NB4 (cell line): ENCODE results near the gene PRKD3.
A peak's percentile ranks its signal among the peaks of the same experiment; 100 is the strongest.

Source experiments
- DNase-seq: peaks from one replicate; pipeline ENCODE4 v3.0.0; 2010; ENCODE audit warnings: low read depth
- H3K4me3 ChIP-seq: one replicate; pipeline ENCODE4 v1.5.1; 2011; ENCODE audit warnings: mild to moderate bottlenecking, low read depth, low read length, moderate library complexity
- MYC ChIP-seq: IDR thresholded peaks from 2 replicates; pipeline ENCODE4 v1.6.1; 2011; ENCODE audit warnings: low read depth, low read length
- POLR2A ChIP-seq: IDR thresholded peaks from 2 replicates; pipeline ENCODE4 v1.6.1; 2011; ENCODE audit warnings: mild to moderate bottlenecking; ENCODE audit not compliant: insufficient read length; ENCODE audit errors: extremely low read depth
- TF ChIP-seq, protein P1 (sequence below): IDR thresholded peaks from 2 replicates; pipeline ENCODE4 v1.6.1; 2011; ENCODE audit warnings: low read depth, low read length
- TF ChIP-seq, protein P2 (sequence below): IDR thresholded peaks from one replicate; pipeline ENCODE4 v1.5.1; 2012; ENCODE audit warnings: low read depth, low read length

PRKD3 gene

DNA sequence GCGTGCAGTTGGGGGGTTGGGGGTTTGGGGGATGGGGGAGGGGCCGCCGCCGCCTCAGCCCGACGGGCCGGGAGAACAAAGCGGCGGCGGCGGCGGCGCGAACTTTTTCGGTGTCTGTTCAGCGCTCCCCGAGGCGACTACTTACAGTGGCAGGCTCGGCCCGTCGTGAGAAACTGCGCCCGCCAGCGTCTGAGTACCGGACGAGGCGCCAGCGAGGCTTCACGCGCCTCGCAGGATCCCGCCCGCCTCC lies 172 bp downstream of the PRKD3 start:
- H3K4me3 ChIP-seq = peak overlapping the region; percentile 50
- no peak for DNase-seq
- no peak for TF ChIP-seq MYC
- TF ChIP-seq, protein P1, sequence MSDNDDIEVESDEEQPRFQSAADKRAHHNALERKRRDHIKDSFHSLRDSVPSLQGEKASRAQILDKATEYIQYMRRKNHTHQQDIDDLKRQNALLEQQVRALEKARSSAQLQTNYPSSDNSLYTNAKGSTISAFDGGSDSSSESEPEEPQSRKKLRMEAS = no peak
- TF ChIP-seq, protein P2, sequence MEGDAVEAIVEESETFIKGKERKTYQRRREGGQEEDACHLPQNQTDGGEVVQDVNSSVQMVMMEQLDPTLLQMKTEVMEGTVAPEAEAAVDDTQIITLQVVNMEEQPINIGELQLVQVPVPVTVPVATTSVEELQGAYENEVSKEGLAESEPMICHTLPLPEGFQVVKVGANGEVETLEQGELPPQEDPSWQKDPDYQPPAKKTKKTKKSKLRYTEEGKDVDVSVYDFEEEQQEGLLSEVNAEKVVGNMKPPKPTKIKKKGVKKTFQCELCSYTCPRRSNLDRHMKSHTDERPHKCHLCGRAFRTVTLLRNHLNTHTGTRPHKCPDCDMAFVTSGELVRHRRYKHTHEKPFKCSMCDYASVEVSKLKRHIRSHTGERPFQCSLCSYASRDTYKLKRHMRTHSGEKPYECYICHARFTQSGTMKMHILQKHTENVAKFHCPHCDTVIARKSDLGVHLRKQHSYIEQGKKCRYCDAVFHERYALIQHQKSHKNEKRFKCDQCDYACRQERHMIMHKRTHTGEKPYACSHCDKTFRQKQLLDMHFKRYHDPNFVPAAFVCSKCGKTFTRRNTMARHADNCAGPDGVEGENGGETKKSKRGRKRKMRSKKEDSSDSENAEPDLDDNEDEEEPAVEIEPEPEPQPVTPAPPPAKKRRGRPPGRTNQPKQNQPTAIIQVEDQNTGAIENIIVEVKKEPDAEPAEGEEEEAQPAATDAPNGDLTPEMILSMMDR = no peak
- TF ChIP-seq POLR2A = peak; percentile 69

DNA sequence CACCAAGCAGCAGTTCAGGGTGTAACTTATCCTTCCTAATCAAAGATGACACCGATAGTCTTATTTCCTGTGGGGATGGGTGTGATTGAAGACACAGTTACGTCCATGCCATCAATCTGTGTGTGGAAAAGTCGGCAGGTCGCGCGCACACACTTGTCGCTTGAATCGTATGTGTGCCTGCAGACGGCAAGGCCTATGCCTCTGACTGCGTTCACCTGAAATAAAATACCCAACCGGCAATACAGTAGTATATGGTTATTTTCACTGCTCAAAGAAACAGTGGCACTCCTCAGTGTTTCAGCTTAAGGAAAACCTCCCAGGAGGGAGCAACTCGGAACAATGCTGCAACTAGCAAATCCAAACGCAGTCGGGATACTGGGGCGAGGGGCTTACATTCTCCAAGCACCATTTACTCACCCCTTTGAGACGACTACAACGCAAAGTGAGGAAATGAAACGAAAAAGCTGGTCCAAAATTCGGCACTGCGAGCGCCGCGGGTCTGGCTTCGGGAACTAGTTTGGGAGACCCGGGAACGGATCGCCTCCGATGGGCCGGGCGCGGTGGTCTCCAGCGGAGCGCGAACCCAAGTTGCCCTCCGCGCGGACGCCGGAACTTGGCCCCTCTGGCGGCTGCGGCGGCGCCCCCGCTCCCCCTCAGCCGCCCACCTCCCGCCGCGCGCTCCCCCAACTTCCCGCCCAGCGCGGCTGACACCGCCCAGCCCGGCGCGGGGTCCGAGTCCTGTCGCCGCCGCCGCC lies 675 bp downstream of the PRKD3 start:
- TF ChIP-seq, protein P2 = no peak
- TF ChIP-seq POLR2A = no peak
- no peak; the same call in 1 of the 2 replicates for TF ChIP-seq MYC
- TF ChIP-seq, protein P1 = peak; percentile 19; the same call in 1 of the 2 replicates
- DNase-seq = peak; percentile 67
- H3K4me3 ChIP-seq = peak overlapping the region; percentile 85

DNA sequence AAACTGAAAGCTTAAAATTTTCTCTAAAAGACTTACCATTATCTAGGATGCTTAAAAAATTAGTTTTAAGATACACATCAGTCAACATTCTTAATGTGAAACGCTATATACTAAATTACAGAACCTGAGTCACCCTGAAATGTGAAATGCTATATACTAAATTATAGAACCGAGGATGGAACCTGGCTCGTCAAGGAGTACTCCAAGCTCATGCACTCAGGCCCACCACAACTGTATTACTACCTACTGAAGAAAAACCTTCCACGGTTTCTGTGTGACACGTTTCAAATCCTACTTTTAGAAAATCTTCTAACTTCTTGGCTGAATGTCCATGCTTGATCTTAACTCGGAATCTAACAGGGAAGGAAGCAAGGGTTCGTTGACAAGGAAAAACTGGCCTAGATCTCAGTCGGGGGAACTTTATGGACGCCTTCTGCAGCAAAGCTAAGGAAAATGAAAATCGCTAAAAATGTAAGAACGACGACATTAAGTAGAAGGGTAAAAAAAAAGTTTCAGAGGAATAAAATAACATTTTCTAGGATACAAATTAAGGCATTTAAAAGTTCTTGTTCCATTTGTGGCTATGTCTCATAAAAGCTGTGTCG lies 1.4 kb downstream of the PRKD3 start:
- TF ChIP-seq POLR2A = no peak
- TF ChIP-seq, protein P2 = no peak
- TF ChIP-seq, protein P1 = no peak
- TF ChIP-seq MYC = no peak
- peak; percentile 17 for DNase-seq
- H3K4me3 ChIP-seq = peak overlapping the region; percentile 85

DNA sequence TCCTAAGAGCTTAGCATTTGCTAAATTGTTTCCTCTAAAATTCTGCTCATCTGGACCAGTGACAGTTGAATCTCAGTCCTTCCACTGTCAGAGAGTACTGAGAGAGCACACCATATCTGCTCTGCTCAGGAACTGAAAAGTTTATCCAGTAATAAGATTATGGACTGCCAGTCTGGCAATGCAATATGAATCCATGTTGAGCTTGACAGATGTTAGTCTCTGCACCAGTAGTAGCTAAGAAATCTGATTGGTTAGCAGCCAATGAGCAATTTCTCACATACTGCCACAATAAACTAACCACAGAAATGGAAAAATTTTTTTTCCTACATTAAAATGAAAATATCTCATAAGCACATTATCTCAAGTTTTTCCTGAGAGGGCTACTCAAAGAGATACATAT lies 2.3 kb downstream of the PRKD3 start:
- peak; percentile 21 for DNase-seq
- H3K4me3 ChIP-seq = peak overlapping the region; percentile 85
- no peak for TF ChIP-seq MYC
- no peak for TF ChIP-seq POLR2A
- TF ChIP-seq, protein P1 = no peak
- TF ChIP-seq, protein P2 = no peak

DNA sequence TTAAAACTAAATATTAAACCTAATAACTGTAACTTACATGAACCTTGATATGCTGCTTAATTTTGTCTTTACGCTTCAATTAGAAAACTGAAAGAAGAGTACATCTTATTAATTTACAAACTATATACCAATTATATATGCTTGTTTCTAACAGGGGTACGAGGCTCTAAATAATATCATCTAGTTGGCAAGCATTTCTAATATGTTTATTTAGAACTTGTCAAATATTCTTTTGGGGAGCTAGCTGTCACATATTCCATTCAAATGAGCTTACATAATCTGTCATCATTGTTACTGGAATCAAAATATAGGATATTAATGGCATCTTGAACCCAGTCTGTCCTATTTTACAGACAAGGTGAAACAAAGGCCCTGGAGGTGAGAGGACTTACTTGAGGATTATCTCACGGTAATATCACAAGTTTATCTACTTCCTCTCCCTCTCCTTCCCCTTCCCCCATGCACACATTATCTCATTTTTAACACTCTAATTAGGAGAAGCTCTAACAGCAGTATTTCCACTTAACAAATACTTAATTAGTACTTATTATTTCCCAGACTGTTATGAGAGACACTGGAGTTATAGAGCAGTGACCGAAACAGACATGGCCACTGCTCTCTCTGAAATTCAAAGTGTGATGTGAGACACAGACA lies 3.5 kb downstream of the PRKD3 start:
- TF ChIP-seq MYC (no peak), POLR2A (no peak)
- TF ChIP-seq, protein P1 = no peak
- TF ChIP-seq, protein P2 = no peak
- peak; percentile 18 for DNase-seq
- no peak overlapping the region for H3K4me3 ChIP-seq
